GM18951 (cell line): Measurements from ENCODE around the gene DUSP15.

Experiments
- POLR2A ChIP-seq: IDR thresholded peaks from 4 replicates; pipeline ENCODE4 v1.6.1; 2011; ENCODE audit warnings: mild to moderate bottlenecking; ENCODE audit not compliant: insufficient read length, insufficient read depth; ENCODE audit errors: extremely low read depth
- in situ Hi-C: fragments of 300-500 bp; cut with MboI; formaldehyde crosslinking; loops from one replicate; pipeline ENCODE4 v1.12.0; 2022; ENCODE audit warnings: low sequenced_read_pairs, mixed read lengths, inconsistent platforms; ENCODE audit not compliant: unreplicated experiment

DUSP15 gene

GRCh38 chr20:31844737-31845299, 25.5 kb downstream of the DUSP15 start:
- TF ChIP-seq POLR2A = no peak
- in situ Hi-C loops = no loop called here

GRCh38 chr20:31843881-31844280, 26.4 kb downstream of the DUSP15 start:
- in situ Hi-C loops = no loop called here
- TF ChIP-seq POLR2A = no peak

- TF ChIP-seq POLR2A = no peak
- in situ Hi-C loops = no loop called here
Observed at GRCh38 chr20:31843288-31843687, 27.0 kb downstream of the DUSP15 start.

- in situ Hi-C loops = no loop called here
- no peak for TF ChIP-seq POLR2A
Observed at GRCh38 chr20:31842471-31843157, 27.7 kb downstream of the DUSP15 start.

- TF ChIP-seq POLR2A = no peak
- in situ Hi-C loops = no loop called here
Observed at GRCh38 chr20:31841928-31842327, 28.4 kb downstream of the DUSP15 start.

GRCh38 chr20:31840906-31841816, 29.2 kb downstream of the DUSP15 start:
- in situ Hi-C loops = no loop called here
- no peak for TF ChIP-seq POLR2A

GRCh38 chr20:31839782-31840487, 30.4 kb downstream of the DUSP15 start:
- in situ Hi-C loops = no loop called here
- no peak for TF ChIP-seq POLR2A

- no peak for TF ChIP-seq POLR2A
- in situ Hi-C loops = no loop called here
Observed at GRCh38 chr20:31838646-31839292, 31.6 kb downstream of the DUSP15 start.

- TF ChIP-seq POLR2A = no peak
- in situ Hi-C loops = no loop called here
Observed at GRCh38 chr20:31837896-31838397, 32.4 kb downstream of the DUSP15 start.

GRCh38 chr20:31836853-31837608, 33.3 kb downstream of the DUSP15 start:
- TF ChIP-seq POLR2A = no peak
- in situ Hi-C loops = no loop called here

- TF ChIP-seq POLR2A = no peak
- in situ Hi-C loops = no loop called here
Observed at GRCh38 chr20:31835977-31836852, 34.1 kb downstream of the DUSP15 start.
